IPS-11a (cell line): Measurements from ENCODE around the gene ACSL1.

Source experiments
- H3K4me3 ChIP-seq: one replicate; pipeline ENCODE4 v1.5.1; 2013; ENCODE audit warnings: low read depth, low read length, control low read depth

ACSL1 gene

GRCh38 chr4:184731056-184731455 lies 94.7 kb downstream of the ACSL1 start:
- no peak overlapping the region for H3K4me3 ChIP-seq

GRCh38 chr4:184729946-184730345 lies 95.8 kb downstream of the ACSL1 start:
- no peak overlapping the region for H3K4me3 ChIP-seq

GRCh38 chr4:184728858-184729257 lies 96.9 kb downstream of the ACSL1 start:
- H3K4me3 ChIP-seq, result no peak overlapping the region

- no peak overlapping the region for H3K4me3 ChIP-seq
These were observed 98.3 kb downstream of the ACSL1 start for GRCh38 chr4:184727430-184727829.

- H3K4me3 ChIP-seq, result no peak overlapping the region
These were observed 103.0 kb downstream of the ACSL1 start for GRCh38 chr4:184722798-184723197.

- no peak overlapping the region for H3K4me3 ChIP-seq
These were observed 104.5 kb downstream of the ACSL1 start for GRCh38 chr4:184721254-184721653.

GRCh38 chr4:184719407-184719806 lies 106.4 kb downstream of the ACSL1 start:
- no peak overlapping the region for H3K4me3 ChIP-seq

- H3K4me3 ChIP-seq, result no peak overlapping the region
These were observed 110.2 kb downstream of the ACSL1 start for GRCh38 chr4:184715526-184715925.

- H3K4me3 ChIP-seq, result no peak overlapping the region
These were observed 111.9 kb downstream of the ACSL1 start for GRCh38 chr4:184713887-184714286.

- no peak overlapping the region for H3K4me3 ChIP-seq
These were observed 113.4 kb downstream of the ACSL1 start for GRCh38 chr4:184712322-184712721.

- H3K4me3 ChIP-seq, result no peak overlapping the region
These were observed 119.3 kb downstream of the ACSL1 start for GRCh38 chr4:184706453-184706852.

- H3K4me3 ChIP-seq, result no peak overlapping the region
These were observed 120.1 kb downstream of the ACSL1 start for GRCh38 chr4:184705692-184706091.
